ENCODE results near the gene OSBPL8.
A peak's percentile ranks its signal among the peaks of the same experiment; 100 is the strongest.

Gene OSBPL8, protein sequence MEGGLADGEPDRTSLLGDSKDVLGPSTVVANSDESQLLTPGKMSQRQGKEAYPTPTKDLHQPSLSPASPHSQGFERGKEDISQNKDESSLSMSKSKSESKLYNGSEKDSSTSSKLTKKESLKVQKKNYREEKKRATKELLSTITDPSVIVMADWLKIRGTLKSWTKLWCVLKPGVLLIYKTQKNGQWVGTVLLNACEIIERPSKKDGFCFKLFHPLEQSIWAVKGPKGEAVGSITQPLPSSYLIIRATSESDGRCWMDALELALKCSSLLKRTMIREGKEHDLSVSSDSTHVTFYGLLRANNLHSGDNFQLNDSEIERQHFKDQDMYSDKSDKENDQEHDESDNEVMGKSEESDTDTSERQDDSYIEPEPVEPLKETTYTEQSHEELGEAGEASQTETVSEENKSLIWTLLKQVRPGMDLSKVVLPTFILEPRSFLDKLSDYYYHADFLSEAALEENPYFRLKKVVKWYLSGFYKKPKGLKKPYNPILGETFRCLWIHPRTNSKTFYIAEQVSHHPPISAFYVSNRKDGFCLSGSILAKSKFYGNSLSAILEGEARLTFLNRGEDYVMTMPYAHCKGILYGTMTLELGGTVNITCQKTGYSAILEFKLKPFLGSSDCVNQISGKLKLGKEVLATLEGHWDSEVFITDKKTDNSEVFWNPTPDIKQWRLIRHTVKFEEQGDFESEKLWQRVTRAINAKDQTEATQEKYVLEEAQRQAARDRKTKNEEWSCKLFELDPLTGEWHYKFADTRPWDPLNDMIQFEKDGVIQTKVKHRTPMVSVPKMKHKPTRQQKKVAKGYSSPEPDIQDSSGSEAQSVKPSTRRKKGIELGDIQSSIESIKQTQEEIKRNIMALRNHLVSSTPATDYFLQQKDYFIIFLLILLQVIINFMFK

DNA sequence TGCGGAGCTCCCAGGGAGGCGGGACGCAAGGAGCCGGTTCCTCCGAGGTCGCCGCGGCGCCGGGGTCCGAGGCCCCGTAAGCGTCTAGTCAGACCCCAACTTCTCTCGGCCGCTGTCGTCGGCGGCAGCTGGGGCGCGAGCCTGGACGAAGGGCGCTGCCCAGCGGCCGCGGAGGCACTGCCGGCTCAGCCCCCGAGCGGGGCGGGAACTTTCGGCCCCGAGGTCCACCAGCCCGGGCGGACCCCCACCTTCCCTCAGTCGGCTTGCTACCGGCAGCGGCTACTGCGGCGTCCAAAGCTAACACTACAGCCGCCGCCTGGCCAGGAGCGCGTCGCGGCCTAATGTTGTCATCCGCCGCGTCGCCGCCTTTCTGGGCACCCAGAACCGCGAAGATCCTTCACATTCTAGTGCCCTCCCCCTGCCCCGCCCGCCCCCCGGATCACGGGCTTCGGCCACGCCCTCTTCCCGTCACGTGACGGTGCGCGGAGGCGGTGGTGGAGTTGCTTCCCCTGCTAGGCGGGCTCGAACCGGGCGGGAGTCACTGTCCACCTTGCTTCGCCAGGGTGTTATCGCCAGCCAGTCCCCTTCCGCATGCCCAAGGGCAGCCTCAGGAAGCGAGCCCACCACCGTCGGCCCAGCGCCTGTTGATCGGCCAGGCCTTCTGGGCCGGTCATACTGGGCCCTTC is at the start of gene OSBPL8:
Gene OSBPL8, minus strand, starts transcription at position 372 of the 686 bp plus-strand sequence. CDS start 72,220 bp downstream, outside the sequence.
- DNase-seq (ENCODE audit: low read depth), result peak; percentile 93

DNA sequence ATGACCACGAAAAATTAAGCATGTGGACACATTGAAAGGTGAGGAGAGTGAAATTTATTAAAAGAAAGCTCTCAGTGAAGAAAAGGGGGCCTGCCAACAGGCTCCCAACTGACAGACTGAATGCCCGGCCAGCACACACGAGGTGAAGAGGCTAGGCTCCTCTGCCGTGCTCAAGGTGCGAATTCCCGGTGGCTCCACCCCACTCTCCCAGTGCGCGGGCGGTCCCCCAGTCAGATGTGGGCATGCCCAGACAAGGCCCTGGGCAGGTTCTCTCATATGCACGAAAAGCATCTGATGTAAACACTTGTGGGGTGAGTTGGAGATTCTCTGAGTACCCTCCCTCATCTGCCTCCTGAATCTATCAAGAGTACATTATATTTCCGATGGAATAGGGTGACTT is 48.5 kb upstream of the OSBPL8 start:
- DNase-seq (ENCODE audit: low read depth), result no peak

DNA sequence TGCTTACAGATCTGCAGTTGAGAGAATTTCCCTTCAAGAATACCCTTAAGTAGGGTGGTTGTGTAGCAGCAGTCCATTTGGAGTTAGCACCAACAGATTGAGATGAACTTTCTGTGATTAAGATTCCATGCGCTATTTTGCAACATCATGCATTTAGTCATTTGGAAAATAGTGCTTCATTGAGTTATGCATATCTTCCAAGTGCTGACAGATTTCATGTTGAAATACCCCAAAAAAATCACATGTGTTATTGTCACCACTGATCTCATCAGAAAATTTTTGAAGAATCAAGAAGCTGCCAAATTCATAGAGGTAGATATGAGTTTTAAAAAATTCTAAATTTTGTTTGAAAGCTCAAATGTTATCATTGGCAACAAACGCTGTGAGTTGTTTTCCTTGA is 35.5 kb upstream of the OSBPL8 start:
- peak; percentile 8 for DNase-seq (ENCODE audit: low read depth)

DNA sequence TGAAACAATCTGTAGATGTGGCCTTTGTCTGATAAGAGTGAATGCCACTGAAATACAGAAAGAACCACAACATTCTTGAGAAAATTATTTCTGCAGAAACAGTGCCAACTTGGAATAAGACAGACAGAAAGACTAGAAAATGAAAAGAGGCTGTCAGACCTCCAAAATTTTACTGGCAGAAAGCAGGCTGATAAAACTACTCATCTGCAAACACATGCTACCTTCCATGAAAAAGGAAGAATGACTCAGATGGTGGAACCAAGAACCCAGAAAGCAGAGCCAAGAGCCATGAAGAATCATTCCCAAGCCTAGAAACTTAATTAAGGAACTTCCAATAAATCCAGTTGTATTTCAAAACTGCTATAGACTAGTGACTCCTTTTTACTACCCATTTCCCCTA is 31.9 kb upstream of the OSBPL8 start:
- peak; percentile 84 for DNase-seq (ENCODE audit: low read depth)

DNA sequence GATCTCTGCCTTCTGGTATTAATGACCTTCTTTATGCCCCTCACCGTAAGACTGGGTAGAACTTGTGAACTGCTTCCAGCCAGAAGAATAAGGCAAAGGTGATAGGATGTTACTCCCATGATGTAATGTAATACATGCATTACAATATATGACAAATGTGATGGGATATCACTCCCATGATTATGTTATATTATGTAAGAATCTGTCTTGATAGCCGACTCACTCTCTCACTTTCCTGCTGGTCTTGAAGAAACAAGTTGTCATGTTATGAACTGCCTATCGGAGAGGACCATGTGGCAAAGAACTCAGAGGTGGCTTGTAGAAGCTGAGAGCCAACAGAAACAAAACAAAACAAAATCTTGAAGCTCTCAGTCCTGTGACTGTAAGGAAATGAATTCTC is 30.6 kb upstream of the OSBPL8 start:
- no peak for DNase-seq (ENCODE audit: low read depth)

DNA sequence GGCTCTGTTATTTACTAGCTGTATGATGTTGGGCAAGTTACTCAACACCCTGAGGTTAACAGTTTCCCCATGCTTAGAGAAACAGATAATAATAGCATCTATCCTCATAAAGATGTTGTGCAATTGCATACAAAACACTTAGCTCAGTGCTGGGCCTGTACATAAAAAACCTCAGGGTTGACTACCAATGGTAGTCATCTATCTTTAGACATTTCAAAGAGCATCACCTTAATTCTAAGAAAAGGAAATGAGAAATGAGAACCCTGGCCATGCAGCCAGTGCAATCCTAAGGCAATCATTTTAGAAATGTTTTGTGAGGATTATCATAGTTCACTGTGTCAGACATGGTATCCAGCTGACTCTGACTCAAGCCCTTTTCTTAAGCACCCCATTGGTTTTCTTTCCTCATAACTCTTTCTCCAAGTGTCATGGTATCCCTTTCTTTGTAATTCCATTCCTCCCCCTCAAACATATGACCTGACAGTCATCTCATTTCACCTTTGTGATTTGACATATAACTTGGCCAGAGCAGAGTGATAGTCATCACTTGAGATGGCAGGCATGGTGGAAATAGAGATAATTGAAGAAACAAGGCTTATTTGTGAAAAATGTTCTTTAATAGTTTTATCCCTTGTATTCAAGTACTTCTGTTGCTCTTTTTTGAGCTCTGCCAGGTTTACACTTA is 29.5 kb upstream of the OSBPL8 start:
- DNase-seq (ENCODE audit: low read depth), result peak; percentile 89

DNA sequence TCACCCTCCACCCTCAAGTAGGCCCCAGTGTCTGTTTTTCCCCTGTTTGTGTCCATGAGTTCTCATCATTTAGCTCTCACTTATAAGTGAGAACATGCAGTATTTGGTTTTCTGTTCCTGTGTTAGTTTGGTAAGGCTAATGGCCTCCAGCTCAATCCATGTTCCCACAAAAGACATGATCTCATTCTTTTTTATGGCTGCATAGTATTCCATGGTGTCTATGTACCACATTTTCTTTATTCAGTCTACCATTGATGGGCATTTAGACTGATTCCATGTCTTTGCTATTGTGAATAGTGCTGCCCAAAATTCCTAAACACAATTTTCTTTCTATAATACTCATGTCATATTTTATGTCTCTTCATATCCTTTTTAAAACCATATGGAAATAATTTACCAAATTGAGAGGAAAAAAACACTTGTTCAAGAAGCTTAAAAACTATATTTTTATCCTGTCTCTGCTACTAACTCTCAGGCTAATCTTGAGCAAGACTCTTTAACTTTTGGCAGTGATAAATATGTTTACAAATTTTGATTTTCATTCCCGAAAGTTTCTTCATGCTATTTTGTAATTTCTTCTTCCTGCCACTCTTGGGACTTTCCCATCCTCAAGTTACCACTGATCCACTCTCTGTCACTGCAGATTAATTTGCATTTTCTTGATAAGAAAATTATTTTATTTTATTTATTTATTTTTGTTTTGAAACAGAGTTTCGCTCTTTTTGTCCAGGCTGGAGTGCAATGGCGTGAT is 28.0 kb upstream of the OSBPL8 start:
- DNase-seq (ENCODE audit: low read depth), result peak; percentile 13

DNA sequence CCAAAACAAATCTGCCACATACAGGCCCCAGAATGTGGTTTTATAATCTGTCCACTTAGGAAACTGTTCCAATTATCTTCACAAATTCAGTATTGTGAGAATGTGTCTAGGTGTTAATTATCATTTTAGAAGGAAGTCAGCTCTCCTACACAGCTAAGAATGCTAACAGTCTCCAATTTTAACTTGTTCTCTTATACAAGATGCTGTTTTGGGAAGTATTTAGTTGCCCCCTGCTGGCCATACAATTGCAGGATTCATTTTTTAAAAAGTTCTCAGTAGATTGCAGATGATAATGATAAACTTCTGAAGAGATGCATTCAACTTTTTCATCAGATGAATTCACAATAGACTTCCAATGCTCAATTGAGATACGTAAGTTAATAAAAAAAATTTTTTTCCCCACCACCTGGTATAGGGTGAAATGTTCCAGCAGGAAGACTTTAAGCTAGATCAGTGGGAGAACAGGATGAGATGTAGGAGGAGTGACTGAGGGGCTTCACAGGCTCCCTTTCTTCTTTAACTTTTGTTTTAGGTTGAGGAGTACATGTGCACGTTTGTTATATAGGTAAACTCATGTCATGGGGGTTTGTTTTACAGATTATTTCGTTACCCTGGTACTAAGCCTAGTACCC is 27.3 kb upstream of the OSBPL8 start:
- peak; percentile 61 for DNase-seq (ENCODE audit: low read depth)

DNA sequence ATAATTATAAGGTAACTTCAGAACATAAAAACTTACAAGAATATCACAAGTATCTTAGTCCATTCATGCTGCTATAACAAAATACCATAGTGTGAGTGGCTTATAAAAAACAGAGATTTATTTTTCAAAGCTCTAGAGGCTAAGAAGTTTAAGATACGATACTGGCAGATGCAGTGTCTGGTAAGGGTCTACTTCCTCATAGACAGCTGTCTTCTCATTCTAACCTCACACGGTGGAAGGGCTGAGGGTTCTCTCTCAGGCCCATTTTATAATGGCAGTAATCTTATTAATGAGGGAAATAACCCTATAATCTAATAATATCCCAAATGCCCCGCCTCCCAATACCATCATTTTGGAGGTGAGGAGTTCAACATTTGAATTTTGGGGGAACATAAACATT is 23.7 kb upstream of the OSBPL8 start:
- no peak for DNase-seq (ENCODE audit: low read depth)

DNA sequence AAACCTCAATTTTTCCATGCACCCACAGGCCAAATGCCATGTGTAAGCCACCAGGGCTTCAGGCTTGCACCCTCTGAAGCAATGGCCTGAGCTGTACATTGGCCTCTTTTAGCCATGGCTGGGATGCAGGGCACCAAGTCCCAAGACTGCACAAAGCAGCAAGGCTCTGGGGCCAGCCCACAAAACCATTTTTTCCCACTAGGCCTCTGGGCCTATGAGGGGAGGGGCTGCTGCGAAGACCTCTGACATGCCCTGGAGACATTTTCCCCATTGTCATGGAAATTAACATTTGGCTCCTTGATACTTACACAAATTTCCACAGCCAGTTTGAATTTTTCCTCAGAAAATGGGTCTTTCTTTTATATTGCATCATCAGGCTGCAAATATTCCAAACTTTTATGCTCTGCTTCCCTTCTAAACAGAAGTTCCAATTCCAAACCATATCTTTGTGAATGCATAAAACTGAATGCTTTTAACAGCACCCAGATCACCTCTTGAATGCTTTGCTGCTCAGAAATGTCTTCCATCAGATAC is 14.3 kb upstream of the OSBPL8 start:
- DNase-seq (ENCODE audit: low read depth), result no peak

DNA sequence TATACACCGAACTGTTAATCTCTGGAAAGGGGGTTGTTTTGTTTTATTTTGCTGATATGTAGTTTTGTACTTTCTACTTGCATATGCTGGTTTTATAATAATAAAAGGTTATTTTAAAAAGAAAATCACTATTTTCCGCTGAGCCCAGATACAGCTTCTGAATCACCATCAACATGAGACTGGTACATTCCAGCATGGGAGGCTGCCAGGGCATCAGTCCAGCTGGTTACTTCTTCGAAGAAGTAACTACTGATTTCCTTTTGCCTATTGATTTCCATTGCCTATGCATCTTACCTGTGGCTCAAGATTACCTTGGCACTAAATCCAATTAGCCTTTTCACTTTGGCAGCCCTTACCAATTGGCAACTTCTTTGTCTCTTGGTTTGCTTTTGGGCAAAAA is 11.7 kb upstream of the OSBPL8 start:
- no peak for DNase-seq (ENCODE audit: low read depth)

DNA sequence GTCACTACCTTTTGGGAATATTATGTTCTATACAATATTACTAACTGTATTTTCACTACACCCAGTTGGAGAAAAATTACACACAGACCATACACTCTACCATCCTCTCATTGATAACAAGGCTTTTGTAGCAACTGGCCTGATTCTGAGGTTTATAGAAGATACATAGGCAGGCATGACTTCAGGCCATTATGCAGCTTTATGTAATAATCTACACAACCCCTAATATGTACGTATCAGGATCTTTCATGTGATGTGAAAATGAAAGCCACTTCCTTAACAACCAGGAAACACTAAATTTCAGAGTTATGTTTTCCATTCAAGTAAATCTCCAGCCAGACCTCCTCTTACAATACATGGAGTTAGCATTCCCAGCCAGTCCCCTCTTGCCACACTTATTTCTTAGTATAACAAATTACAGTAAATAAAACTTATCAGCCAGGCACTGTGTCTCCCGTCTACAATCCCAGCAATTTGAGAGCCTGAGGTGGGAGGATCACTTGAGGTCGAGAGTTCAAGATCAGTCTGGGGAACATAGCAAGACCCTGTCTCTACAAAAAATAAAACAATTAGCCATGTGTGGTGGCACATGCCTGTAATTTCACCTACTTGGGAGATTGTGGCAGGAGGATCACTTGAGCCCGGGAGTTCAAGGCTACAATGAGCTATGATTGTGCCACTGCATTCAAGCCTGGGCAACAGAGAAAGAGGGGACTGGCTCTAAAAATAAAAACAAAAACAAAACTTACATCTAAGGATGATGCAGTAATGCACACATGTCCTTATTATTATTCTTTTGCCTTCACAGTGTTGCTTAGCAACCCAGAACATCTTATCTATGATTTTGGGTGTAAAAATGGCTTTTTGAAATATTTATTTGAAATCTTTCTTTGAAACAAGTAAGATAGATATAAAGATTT is 10.4 kb upstream of the OSBPL8 start:
- no peak for DNase-seq (ENCODE audit: low read depth)

DNA sequence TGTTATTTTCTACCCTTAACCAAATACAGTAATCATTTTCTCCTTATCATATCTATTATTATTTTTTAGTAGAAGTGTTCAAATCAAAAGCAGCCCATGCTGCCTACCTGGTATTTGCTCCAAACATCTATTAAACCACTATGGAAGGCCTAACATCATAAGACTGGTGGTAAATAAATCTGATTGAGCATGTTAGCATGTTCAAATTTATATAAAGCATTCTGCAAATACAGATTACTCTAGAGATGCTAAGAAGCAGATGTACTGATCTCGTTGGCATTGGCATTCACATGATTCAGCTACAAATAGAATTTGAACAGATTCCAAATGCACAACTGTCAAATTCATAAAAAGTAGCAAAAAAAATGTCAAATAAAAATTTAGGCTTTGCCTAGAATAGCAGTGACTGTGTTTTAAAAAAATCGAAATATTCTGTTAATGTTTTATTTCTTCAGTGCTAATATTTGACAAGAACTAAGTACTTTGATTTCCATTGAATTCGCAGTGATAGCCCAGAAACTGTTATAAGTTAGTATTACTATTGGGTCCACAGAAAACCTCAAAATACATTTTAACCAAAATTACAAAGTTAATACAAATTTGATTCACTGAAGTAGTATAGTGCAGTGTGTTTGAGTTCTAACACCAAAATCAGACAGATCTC is 9.4 kb upstream of the OSBPL8 start:
- no peak for DNase-seq (ENCODE audit: low read depth)

DNA sequence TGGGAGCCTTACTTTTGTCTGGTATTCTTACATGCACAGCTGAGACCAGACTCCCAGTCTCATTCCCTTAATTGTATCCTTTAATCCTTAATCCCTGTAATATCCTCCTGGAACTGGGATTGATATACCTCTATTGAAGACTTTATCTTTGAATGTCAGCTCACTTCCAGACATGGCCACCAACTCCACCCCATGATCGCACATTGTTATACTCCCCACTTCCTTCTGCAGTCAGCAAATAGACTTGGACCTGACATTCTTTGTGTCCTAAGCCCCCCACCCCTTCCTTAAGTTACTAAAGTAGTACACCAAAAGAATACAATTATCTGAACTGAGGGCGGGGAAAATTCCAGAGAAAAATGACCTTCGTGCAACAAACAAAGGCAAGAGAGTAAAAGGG is 8.6 kb upstream of the OSBPL8 start:
- no peak for DNase-seq (ENCODE audit: low read depth)

DNA sequence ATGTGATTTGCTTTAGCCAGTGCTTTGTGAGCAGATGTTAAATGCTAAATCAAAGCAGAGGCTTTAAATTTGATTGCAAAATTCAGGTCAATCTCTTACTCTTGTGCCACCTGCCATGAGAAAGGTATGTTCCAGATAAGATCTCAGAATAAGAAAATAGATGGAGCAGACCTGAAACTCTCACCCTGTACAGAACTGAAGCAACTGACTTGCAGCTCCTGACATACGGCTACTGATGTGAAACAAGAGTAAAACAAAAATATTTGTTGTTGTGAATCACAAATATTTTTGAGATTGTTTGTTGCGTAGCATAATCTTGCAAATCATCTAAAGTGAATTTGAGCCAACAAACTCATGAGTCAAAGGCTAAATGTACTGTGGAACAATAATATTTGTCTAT is 3.5 kb upstream of the OSBPL8 start:
- DNase-seq (ENCODE audit: low read depth), result no peak

DNA sequence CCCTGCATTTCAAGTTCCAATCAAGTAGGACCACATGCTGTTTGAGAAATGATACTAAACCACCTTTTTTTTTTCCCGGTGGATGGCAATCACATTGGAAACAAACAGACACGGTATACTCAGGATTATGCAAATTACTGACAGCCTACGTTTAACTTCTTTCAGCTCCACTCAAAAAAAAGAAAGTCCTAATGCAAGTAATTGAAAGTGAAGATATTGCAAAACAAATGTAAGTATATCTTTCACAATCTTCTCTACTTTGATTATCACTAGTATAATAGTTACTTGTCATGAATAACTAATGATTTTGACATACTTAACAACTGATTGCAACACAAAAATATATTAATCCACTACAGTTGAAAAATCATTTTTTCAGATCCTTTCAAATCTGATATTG is 2.6 kb upstream of the OSBPL8 start:
- DNase-seq (ENCODE audit: low read depth), result no peak

DNA sequence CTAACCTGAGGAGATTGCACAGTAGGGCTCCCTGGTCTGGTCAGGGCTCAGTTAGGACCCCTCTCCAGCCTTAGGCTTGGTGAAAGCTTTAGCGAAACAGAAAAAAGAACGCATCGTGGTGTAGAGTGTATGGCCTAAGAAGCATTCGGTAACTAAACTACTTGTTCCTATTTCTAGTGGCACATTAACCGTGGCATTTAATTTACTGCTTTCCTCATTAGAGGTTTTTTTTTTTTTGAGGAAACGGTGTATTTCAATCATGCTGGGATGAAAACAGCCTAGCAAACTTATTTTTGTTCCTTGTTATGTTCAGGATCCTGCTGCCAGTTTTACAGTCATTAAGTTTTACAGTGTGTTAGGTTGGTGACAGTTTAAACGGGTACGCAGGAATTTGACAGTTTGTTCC is 518 bp upstream of the OSBPL8 start:
- no peak for DNase-seq (ENCODE audit: low read depth)

DNA sequence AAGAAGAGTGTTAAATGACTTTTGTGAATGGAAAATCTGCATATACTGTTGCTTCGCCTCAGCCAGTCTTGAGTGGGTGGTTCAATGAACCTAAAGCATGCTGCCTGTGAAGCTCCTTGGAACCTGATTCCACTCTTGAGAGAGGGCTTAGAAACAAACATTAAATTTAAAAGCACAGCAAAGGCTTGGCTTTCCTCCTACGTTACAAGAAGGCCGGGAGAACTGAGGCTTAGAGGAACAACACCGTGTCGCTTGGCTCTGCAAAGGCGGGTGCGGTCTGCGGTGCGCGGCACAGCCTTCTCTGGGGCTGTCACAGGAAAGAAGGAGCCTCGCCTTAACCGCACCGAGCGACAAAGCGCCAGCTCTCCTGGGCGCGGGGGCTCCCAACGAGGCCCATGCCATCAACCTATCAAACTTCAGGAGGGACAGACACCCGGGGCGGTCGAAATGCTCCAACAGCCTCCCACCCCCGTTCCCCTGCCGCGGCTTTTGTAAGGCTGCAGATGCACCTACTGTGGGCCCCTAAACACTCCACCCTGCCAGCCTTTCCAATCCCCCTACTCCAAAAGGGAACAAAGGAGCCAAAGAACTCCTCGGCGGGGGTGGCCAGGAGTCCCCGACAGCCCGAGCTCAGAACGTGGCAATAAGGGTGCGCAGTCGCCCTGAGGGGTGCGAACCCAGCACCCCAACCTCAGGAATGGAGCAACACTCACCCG is 729 bp downstream of the OSBPL8 start:
- peak; percentile 51 for DNase-seq (ENCODE audit: low read depth)
